ENCODE results near the gene S100A9. TPM values are rescaled to one million over a fixed set of nuclear protein-coding genes. Genes with fewer than 3 reads are reported as not detected.

S100A9 gene
- total RNA-seq, 1 experiment from 2014 or later, result 0.33 TPM

DNA sequence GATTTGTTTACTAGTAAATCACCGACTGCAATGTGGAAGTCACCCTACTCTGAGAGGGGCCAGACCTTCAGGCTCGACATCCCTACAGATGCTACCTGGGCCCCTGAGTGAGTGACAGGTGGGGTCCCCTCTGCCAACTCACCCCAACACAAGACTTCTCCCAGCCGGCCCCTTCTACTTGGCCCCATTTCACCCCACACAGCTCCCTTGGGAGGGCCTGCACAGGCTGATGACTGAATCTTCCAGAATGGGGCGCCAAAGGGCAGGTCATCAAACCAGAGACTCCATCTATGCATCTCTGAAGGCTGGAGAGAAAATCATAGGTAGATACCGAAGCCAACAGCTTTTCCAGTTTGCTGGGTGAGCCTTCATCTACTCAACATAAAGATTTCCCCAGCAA lies 42.6 kb downstream of the S100A9 start:
- peaks cover 3% of the 10 kb centered on the region for H3K36me3 Mint-ChIP-seq
- peak; percentile 53 for DNase-seq (ENCODE audit: low spot score)

DNA sequence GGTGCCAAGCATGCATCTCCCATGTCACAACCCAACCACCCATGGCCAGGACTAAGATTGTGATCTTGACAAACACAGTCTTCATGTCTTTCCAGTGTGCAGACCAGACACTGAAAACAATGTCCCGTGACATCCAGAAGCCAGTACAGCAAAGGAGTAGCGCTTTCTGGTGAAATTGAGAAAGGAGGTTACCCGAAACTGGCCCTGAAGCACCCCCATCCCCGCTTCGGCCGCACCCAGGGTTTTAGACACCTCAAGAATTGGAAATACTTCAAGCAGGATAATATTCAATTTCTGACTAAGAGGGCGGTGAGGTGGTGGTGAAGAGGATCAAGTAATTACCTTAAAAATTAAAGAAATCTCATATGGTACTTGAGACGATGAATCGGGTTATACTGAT lies 43.8 kb downstream of the S100A9 start:
- H3K36me3 Mint-ChIP-seq, result peaks cover 3% of the 10 kb centered on the region
- no peak for ATAC-seq
- H3K27ac Mint-ChIP-seq, result no peak overlapping the region
- peaks cover 30% of the 10 kb centered on the region for H3K27me3 Mint-ChIP-seq (ENCODE audit: low read depth)
- no peak for TF ChIP-seq JAZF1 (CRISPR knock-in tag; IDR thresholded peaks at IDR 0.05)
- no peak for TF ChIP-seq ZNF671 (CRISPR knock-in tag; IDR thresholded peaks at IDR 0.05)
- TF ChIP-seq, protein P1, sequence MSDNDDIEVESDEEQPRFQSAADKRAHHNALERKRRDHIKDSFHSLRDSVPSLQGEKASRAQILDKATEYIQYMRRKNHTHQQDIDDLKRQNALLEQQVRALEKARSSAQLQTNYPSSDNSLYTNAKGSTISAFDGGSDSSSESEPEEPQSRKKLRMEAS (CRISPR knock-in tag; IDR thresholded peaks at IDR 0.05), result no peak
- TF ChIP-seq, protein P2, sequence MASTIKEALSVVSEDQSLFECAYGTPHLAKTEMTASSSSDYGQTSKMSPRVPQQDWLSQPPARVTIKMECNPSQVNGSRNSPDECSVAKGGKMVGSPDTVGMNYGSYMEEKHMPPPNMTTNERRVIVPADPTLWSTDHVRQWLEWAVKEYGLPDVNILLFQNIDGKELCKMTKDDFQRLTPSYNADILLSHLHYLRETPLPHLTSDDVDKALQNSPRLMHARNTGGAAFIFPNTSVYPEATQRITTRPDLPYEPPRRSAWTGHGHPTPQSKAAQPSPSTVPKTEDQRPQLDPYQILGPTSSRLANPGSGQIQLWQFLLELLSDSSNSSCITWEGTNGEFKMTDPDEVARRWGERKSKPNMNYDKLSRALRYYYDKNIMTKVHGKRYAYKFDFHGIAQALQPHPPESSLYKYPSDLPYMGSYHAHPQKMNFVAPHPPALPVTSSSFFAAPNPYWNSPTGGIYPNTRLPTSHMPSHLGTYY (CRISPR knock-in tag; IDR thresholded peaks at IDR 0.05), result no peak
- no peak for TF ChIP-seq ETV6 (CRISPR knock-in tag; IDR thresholded peaks at IDR 0.05)
- DNase-seq (ENCODE audit: low spot score), result no peak
- H3K9me3 Mint-ChIP-seq, result peaks cover 17% of the 10 kb centered on the region
- peaks cover 18% of the 10 kb centered on the region for H3K4me1 Mint-ChIP-seq
- ChIA-PET POLR2A (interaction anchor here (0.6 kb wide), 1 partner anchor 435 kb away, joined by 6 read pairs; no protein-coding TSS in a partner anchor), CTCF (interaction anchor here (1.1 to 2.2 kb wide), 3 partner anchors 49 to 1480 kb away, joined by 3 to 45 read pairs (median 8); no protein-coding TSS in a partner anchor)
- no peak overlapping the region for H3K4me3 Mint-ChIP-seq

More for the DNA sequence above, 42.6 kb downstream of the S100A9 start:
- Mint-ChIP-seq H3K4me3 (no peak overlapping the region), H3K9me3 (peaks cover 12% of the 10 kb centered on the region), H3K27ac (no peak overlapping the region), H3K27me3 (ENCODE audit: low read depth) (peaks cover 26% of the 10 kb centered on the region), H3K4me1 (peaks cover 18% of the 10 kb centered on the region)
- TF ChIP-seq, protein P3, sequence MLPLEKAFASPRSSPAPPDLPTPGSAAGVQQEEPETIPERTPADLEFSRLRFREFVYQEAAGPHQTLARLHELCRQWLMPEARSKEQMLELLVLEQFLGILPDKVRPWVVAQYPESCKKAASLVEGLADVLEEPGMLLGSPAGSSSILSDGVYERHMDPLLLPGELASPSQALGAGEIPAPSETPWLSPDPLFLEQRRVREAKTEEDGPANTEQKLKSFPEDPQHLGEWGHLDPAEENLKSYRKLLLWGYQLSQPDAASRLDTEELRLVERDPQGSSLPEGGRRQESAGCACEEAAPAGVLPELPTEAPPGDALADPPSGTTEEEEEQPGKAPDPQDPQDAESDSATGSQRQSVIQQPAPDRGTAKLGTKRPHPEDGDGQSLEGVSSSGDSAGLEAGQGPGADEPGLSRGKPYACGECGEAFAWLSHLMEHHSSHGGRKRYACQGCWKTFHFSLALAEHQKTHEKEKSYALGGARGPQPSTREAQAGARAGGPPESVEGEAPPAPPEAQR (CRISPR knock-in tag; IDR thresholded peaks at IDR 0.05), result no peak
- no peak for TF ChIP-seq ETV6 (CRISPR knock-in tag; IDR thresholded peaks at IDR 0.05)
- TF ChIP-seq, protein P4, sequence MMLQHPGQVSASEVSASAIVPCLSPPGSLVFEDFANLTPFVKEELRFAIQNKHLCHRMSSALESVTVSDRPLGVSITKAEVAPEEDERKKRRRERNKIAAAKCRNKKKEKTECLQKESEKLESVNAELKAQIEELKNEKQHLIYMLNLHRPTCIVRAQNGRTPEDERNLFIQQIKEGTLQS (CRISPR knock-in tag; conservative IDR thresholded peaks at IDR 0.05), result no peak
- no peak for TF ChIP-seq ZNF317 (CRISPR knock-in tag; IDR thresholded peaks at IDR 0.05; ENCODE audit: borderline replicate concordance, low read depth)
- TF ChIP-seq, protein P5, sequence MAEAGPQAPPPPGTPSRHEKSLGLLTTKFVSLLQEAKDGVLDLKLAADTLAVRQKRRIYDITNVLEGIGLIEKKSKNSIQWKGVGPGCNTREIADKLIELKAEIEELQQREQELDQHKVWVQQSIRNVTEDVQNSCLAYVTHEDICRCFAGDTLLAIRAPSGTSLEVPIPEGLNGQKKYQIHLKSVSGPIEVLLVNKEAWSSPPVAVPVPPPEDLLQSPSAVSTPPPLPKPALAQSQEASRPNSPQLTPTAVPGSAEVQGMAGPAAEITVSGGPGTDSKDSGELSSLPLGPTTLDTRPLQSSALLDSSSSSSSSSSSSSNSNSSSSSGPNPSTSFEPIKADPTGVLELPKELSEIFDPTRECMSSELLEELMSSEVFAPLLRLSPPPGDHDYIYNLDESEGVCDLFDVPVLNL (CRISPR knock-in tag; IDR thresholded peaks at IDR 0.05; ENCODE audit: borderline replicate concordance, low read depth), result no peak
- TF ChIP-seq GABPB1 (CRISPR knock-in tag; IDR thresholded peaks at IDR 0.05), result no peak
- TF ChIP-seq, protein P6, sequence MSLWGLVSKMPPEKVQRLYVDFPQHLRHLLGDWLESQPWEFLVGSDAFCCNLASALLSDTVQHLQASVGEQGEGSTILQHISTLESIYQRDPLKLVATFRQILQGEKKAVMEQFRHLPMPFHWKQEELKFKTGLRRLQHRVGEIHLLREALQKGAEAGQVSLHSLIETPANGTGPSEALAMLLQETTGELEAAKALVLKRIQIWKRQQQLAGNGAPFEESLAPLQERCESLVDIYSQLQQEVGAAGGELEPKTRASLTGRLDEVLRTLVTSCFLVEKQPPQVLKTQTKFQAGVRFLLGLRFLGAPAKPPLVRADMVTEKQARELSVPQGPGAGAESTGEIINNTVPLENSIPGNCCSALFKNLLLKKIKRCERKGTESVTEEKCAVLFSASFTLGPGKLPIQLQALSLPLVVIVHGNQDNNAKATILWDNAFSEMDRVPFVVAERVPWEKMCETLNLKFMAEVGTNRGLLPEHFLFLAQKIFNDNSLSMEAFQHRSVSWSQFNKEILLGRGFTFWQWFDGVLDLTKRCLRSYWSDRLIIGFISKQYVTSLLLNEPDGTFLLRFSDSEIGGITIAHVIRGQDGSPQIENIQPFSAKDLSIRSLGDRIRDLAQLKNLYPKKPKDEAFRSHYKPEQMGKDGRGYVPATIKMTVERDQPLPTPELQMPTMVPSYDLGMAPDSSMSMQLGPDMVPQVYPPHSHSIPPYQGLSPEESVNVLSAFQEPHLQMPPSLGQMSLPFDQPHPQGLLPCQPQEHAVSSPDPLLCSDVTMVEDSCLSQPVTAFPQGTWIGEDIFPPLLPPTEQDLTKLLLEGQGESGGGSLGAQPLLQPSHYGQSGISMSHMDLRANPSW (CRISPR knock-in tag; conservative IDR thresholded peaks at IDR 0.05; ENCODE audit: low read depth), result no peak
- TF ChIP-seq JUN (CRISPR knock-in tag; IDR thresholded peaks at IDR 0.05), result no peak
- TF ChIP-seq, protein P7, sequence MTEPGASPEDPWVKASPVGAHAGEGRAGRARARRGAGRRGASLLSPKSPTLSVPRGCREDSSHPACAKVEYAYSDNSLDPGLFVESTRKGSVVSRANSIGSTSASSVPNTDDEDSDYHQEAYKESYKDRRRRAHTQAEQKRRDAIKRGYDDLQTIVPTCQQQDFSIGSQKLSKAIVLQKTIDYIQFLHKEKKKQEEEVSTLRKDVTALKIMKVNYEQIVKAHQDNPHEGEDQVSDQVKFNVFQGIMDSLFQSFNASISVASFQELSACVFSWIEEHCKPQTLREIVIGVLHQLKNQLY (CRISPR knock-in tag; IDR thresholded peaks at IDR 0.05), result no peak
- no peak for TF ChIP-seq EMX1 (CRISPR knock-in tag; IDR thresholded peaks at IDR 0.05)
- TF ChIP-seq ZNF416 (CRISPR knock-in tag; IDR thresholded peaks at IDR 0.05), result no peak
- TF ChIP-seq FOXP1 (CRISPR knock-in tag; IDR thresholded peaks at IDR 0.05; ENCODE audit: borderline replicate concordance), result no peak
- TF ChIP-seq, protein P8, sequence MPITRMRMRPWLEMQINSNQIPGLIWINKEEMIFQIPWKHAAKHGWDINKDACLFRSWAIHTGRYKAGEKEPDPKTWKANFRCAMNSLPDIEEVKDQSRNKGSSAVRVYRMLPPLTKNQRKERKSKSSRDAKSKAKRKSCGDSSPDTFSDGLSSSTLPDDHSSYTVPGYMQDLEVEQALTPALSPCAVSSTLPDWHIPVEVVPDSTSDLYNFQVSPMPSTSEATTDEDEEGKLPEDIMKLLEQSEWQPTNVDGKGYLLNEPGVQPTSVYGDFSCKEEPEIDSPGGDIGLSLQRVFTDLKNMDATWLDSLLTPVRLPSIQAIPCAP (CRISPR knock-in tag; IDR thresholded peaks at IDR 0.05), result no peak
- TF ChIP-seq ELF4 (CRISPR knock-in tag; IDR thresholded peaks at IDR 0.05; ENCODE audit: low read depth), result no peak
- TF ChIP-seq TP53 (CRISPR knock-in tag; IDR thresholded peaks at IDR 0.05), result no peak
- TF ChIP-seq, protein P9, sequence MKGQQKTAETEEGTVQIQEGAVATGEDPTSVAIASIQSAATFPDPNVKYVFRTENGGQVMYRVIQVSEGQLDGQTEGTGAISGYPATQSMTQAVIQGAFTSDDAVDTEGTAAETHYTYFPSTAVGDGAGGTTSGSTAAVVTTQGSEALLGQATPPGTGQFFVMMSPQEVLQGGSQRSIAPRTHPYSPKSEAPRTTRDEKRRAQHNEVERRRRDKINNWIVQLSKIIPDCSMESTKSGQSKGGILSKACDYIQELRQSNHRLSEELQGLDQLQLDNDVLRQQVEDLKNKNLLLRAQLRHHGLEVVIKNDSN (CRISPR knock-in tag; IDR thresholded peaks at IDR 0.05), result no peak
- ChIA-PET CTCF (interaction anchor here (0.7 to 2.2 kb wide), 13 partner anchors 10 to 1479 kb away, joined by 3 to 45 read pairs (median 4); partner anchors contain the start of genes PGLYRP3, PGLYRP4, S100A8 and S100A9), POLR2A (interaction anchor here (1.6 kb wide), 1 partner anchor 95 kb away, joined by 5 read pairs; no protein-coding TSS in a partner anchor)
- peak; percentile 74 for ATAC-seq
